ENCODE measurements around the gene CCDC28A. TPM values are rescaled to one million over a fixed set of nuclear protein-coding genes. Genes with fewer than 3 reads are reported as not detected.
"Not testable (repeated sequence)": the region's sequence is repeated elsewhere in the genome, so short reads cannot be mapped to it uniquely, and the experiment has no call there.

CCDC28A gene
- 10 to 100 TPM; 13.2 to 14.6 TPM for total RNA-seq

GRCh38 chr6:138773177-138774091, at the start of gene CCDC28A:
CCDC28A (plus strand) TSS chr6:138773769; CDS start chr6:138776121, 2,352 bp downstream.
- ChIA-PET CTCF (interaction anchor here (0.9 kb wide), 1 partner anchor 9 kb away, joined by 4 read pairs; no protein-coding TSS in a partner anchor), POLR2A (interaction anchor here (1.0 kb wide), 1 partner anchor 214 kb away, joined by 4 read pairs; no protein-coding TSS in a partner anchor)

GRCh38 chr6:138724015-138724414, 49.6 kb upstream of the CCDC28A start:
- CTCF ChIA-PET = no interaction called here
- POLR2A ChIA-PET = no interaction called here

GRCh38 chr6:138726066-138726756, 47.4 kb upstream of the CCDC28A start:
- ChIA-PET POLR2A (no interaction called here), CTCF (interaction anchor here (0.6 kb wide), 1 partner anchor 32 kb away, joined by 3 read pairs; no protein-coding TSS in a partner anchor)

GRCh38 chr6:138726757-138727097, 46.8 kb upstream of the CCDC28A start:
- ChIA-PET POLR2A (no interaction called here), CTCF (interaction anchor here (0.6 kb wide), 1 partner anchor 31 kb away, joined by 3 read pairs; no protein-coding TSS in a partner anchor)

GRCh38 chr6:138727182-138727581, 46.4 kb upstream of the CCDC28A start:
- CTCF ChIA-PET = no interaction called here
- POLR2A ChIA-PET = no interaction called here

- ChIA-PET POLR2A (no interaction called here), CTCF (no interaction called here)
Measured at GRCh38 chr6:138728662-138729061, 44.9 kb upstream of the CCDC28A start.

- POLR2A ChIA-PET, CTCF ChIA-PET: not testable (repeated sequence)
Measured at GRCh38 chr6:138730037-138730436, 43.5 kb upstream of the CCDC28A start.

GRCh38 chr6:138734585-138734984, 39.0 kb upstream of the CCDC28A start:
- ChIA-PET CTCF (no interaction called here), POLR2A (no interaction called here)

- ChIA-PET CTCF (no interaction called here), POLR2A (no interaction called here)
Measured at GRCh38 chr6:138736640-138737039, 36.9 kb upstream of the CCDC28A start.

GRCh38 chr6:138752017-138752416, 21.6 kb upstream of the CCDC28A start:
- ChIA-PET CTCF (no interaction called here), POLR2A (no interaction called here)

GRCh38 chr6:138757136-138757535, 16.4 kb upstream of the CCDC28A start:
- ChIA-PET POLR2A (no interaction called here), CTCF (no interaction called here)

- POLR2A ChIA-PET = no interaction called here
- CTCF ChIA-PET = interaction anchor here (0.6 to 2.7 kb wide), 6 partner anchors 17 to 336 kb away, joined by 3 to 14 read pairs (median 3); no protein-coding TSS in a partner anchor
Measured at GRCh38 chr6:138765896-138766655, 7.5 kb upstream of the CCDC28A start.

- POLR2A ChIA-PET = no interaction called here
Measured at GRCh38 chr6:138769102-138769676, 4.4 kb upstream of the CCDC28A start.

GRCh38 chr6:138772596-138773176, 883 bp upstream of the CCDC28A start:
- ChIA-PET CTCF (interaction anchor here (0.9 to 2.8 kb wide), 2 partner anchors 8 to 183 kb away, joined by 4 to 12 read pairs; no protein-coding TSS in a partner anchor), POLR2A (interaction anchor here (1.0 kb wide), 1 partner anchor 215 kb away, joined by 4 read pairs; no protein-coding TSS in a partner anchor)

More at GRCh38 chr6:138769102-138769676, 4.4 kb upstream of the CCDC28A start:
- CTCF ChIA-PET = no interaction called here

GRCh38 chr6:138774370-138774769, 801 bp downstream of the CCDC28A start:
- ChIA-PET CTCF (no interaction called here), POLR2A (no interaction called here)

- ChIA-PET POLR2A (no interaction called here), CTCF (no interaction called here)
Measured at GRCh38 chr6:138776659-138777058, 3.1 kb downstream of the CCDC28A start.

GRCh38 chr6:138778331-138778730, 4.8 kb downstream of the CCDC28A start:
- ChIA-PET CTCF (interaction anchor here (0.7 kb wide), 1 partner anchor 860 kb away, joined by 4 read pairs; no protein-coding TSS in a partner anchor), POLR2A (no interaction called here)

- POLR2A ChIA-PET = no interaction called here
- CTCF ChIA-PET = no interaction called here
Measured at GRCh38 chr6:138782243-138782642, 8.7 kb downstream of the CCDC28A start.

- ChIA-PET CTCF (no interaction called here), POLR2A (no interaction called here)
Measured at GRCh38 chr6:138785079-138785478, 11.5 kb downstream of the CCDC28A start.
